HG03066 (cell line): ENCODE data around the gene TMEM82.

Experiments used
- ATAC-seq: cut with Tn5 transposase; IDR thresholded peaks from one replicate; pipeline ENCODE4 v1.9.1; 2021; ENCODE audit warnings: low read depth; ENCODE audit not compliant: unreplicated experiment

The TMEM82 gene

DNA sequence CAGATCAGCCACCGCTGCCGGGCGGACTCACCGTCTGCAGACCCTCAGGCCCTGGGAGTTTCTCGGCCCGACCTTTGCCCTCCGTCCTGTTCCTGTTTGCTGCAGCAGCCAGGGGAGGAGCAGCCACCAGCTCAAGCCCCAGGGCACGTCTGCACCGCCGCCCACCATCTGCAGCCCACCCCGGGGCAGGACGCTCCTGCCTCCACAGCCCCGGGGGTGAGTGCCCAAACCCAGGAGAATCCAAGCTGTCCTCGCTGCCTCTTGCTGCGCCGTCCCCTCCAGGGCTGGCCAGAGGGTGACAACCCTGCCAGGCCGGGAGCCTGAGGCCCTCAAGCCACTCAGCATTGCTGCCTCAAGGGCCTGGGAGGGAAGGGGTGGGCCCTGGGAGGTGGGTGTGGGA is 7.4 kb upstream of the TMEM82 start:
- ATAC-seq: no peak

DNA sequence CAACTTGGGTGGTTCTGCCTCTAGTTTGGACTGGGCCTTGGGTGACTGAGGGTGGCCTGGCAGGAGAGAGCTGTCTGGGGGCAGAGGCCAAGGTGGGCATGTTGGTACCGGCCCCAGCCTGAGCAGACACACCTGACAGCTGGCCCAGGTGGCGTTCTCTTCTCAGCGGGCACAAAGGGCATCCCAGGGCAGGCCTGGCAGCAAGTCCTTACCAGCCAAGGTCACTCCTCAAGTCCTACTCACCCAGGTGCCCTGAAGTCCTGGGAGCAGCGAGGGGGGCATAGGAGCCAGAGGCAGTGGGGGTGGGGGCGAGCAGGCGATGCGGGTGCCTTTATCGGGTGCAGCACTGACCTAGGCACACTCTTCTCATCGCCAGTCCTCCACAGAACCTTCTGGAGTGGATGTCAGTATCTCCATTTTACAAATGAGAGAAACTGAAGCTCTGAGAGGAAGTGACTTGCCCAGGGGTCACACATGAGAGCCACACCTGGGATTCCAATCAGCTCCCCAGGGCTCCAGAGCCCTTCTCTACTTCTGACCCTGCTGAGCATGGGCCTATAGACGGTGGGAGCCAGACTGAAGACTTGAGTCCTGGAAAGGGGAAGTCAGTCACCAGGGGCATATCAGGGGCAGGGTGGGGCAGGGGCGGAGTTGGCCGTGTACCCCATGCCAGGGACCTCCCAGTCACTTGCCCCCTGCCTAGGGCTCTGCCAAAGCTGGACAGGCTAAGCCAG is 6.8 kb upstream of the TMEM82 start:
- no peak for ATAC-seq

DNA sequence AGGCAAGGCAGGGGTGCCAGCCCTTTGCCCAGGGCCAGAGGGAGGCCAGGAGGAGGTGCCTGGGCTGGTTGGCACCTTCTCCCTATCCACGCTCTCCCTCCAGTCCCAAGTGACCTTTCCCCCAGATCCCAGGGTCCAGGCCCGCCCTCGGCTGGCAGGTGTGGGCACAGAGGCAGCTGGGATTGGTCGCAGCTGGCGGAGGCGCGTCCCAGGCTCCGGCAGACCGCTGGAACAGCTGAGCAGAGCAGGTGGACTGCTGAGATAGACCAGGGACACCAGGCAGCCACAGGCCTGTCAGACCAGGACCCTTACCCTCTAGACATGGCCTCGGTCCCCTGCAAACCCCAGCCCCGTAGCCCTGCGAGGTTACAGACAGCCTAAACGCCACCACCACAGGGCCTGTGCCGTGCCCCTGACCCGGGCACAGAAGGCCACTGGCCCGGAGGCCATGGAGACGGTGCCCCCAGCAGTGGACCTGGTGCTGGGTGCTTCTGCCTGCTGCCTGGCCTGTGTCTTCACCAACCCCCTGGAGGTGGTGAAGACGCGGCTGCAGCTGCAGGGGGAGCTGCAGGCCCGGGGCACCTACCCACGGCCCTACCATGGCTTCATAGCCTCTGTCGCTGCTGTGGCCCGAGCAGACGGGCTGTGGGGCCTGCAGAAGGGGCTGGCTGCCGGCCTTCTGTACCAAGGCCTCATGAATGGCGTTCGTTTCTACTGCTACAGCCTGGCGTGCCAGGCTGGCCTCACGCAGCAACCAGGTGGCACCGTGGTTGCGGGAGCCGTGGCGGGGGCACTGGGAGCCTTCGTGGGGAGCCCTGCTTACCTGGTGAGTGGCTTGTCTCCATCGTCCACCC is 6.0 kb upstream of the TMEM82 start, which contains the start of gene SLC25A34:
Gene SLC25A34, plus strand, starts transcription at position 221 of the 854 bp plus-strand sequence. Its CDS starts 228 bp downstream, at position 449.
- no peak for ATAC-seq

DNA sequence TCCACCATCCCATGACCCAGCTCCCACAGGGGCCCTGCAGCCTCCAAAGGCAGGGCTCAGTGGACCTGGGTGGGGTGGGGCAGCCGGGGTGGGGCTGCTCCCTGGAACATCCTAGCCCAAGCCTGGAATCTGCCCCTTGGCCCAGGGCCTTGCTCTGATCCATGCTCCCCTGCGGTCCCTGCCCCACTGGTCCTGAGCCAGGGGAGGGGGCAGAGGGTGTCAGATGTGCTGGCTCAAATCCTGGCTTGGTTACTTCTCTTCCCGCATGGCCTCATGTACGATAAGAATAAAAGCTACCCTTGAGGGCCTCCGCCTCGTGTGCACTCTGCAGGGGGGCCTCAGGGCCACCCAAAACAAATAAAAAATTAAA is 5.4 kb upstream of the TMEM82 start:
- ATAC-seq: no peak

DNA sequence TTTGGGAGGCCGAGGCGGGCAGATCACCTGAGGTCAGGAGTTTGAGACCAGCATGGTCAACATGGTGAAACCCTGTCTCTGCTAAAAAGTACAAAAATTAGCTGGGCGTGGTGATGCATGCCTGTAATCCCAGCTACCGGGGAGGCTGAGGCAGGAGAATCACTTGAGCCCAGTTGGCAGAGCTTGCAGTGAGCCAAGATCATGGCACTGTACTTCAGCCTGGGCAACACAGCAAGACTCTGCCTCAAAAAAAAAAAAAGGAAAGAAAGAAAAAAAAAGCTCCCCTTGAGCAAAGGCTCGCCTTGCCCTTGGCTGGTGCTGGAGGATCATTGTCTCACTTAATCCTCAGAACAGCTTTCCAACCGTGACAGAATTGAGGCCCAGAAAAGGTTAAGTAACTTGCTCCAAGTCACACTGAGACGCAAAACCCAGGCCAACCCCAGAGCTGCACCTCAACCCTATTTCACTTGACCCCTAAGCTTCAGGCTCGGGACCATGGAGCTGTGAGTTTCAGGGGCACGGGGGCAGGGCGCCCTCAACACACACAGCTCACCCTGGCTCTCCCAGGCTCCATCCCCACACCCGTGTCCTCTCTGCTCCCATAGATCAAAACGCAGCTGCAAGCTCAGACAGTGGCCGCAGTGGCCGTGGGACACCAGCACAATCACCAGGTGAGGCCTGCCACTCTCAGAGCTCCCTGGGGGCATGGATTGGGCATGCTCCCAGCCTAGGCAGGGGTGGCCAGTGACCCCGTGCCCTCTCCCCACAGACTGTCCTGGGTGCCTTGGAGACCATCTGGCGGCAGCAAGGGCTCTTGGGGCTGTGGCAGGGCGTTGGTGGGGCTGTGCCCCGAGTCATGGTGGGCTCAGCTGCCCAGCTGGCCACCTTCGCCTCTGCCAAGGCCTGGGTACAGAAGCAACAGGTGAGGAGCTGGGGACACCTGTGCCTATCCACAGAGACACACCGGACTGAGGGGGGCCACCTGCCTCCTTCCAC is 4.7 kb upstream of the TMEM82 start:
- no peak for ATAC-seq

DNA sequence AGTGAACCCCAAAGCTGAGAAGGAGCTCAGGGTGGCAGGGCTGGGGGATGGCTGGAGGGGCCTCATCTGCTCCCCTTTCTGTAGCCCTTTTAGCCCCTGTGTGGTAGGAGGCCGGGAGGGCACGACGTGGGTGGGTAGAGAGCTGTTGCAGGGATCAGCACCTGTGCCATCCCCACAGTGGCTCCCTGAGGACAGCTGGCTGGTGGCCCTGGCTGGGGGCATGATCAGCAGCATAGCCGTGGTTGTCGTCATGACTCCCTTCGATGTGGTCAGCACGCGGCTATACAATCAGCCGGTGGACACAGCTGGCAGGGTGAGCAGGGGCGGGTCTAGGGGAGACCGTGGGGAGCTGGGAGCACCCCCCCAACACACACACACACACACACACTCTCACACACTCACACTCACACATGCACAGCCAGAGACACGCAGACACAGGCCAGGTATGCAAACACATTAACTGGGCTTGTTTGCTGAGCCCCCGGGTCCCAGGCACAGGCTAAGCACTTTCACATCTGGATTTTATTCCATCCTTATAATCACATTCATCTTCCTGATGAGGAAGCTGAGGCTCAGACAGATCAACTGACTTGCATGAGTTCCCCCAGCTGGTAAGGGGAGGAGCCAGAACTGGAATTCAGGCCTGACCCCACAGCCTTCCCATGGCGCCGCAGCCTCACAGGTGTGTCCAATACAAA is 3.7 kb upstream of the TMEM82 start:
- ATAC-seq: no peak

DNA sequence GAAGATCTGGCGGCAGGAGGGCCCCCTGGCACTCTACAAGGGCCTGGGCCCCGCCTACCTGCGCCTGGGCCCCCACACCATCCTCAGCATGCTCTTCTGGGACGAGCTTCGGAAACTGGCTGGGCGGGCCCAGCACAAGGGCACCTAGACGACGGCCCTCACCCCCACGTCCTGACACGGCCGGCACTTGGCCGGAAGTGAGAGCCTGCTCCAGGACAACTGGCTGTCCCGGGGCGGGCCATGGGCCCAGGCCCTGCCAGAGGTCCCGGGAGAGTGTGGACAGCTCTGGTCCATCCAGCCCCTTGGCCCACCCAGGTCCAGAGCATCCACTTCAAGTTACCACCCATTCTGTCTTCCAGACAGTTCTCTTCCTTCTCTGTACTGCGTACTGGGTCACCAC is 3.0 kb upstream of the TMEM82 start:
- ATAC-seq: no peak

DNA sequence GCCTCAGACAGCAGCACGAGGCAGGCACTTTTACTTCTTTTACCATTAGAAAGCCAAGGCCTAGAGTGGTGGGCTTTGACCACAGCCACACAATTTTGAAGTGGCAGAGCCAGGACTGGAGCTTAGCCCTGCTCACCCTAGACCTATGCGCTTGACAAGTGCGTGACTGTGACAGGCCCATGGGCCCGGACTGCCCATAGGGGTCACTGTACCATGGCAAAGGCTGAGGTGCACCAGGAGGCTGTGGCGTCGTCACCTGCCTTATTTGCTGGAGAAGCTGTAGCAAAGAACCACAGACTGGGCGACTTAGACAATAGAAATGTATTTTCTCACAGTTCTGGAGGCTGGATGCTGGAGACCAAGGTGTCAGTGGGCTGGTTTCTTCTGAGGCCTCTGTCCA is 2.6 kb upstream of the TMEM82 start:
- no peak for ATAC-seq

DNA sequence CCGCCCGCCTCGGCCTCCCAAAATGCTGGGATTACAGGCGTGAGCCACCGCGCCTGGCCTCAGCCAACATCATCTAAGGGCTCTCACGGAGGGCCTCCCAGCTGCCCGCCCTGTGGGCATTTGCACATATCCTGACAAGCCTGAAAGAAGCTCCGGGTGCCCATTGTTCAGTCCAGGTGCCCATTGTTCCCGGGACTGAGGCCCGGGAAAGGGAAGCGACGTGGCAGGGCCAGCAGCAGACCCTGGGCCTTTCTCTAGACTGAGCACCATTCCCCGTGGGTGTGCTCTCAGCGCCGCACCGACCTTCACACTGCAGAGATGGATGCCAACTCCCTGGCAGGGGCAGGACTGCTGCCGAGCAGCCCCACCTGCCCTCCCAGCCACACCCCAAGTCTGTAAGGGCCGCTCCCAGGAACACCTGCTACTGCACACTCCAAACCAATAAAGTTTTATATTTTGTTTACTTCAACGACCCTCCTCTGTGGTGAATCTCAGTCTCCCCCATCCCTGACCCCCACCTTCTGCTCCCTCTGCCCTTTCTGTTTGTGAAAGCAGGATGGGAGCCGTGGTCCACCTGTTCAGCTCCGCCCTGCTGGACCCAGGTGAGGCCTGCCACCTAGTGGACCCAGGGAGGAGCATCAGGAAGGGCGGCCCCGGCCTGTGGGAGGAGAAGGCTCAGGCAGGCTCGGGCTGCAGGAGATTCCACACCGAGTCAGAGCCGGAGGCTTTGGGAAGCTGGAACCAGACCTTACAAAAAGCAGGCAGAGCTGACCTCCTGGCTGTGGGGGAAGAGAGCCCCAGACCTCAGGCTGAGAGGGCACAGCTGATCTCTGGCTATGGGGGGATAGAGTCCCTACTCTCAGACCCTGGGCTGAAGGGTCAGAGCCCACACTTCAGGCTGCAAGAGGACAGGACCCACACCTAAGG is 1.1 kb upstream of the TMEM82 start:
- ATAC-seq: peak; percentile 68

DNA sequence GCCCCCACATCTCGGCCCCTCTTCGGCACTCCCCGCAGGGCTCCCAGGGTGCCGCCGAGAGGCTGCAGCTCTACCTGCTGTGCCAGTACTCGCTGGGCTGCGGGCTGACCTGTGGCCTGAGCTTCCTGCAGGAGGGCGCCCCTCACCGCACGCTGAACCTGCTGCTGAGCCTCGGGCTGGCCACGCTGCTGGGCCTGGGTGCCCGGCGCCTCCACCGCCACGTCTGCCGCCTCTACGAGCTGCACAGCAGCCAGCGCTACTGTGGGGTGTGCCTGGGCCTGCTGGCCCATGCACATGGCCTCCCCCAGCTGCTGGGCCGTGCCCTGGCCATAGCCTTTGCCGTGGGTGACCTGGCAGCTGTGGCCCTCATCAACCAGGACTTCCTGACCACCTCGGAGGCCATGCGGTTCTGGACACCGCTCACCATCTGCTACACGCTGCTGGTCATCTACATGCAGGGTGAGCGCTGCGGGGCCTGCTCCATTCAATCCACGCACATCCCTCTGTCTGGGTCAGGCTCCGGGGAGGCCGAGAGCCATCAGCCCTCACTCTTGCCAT is 1.9 kb downstream of the TMEM82 start:
- no peak for ATAC-seq

DNA sequence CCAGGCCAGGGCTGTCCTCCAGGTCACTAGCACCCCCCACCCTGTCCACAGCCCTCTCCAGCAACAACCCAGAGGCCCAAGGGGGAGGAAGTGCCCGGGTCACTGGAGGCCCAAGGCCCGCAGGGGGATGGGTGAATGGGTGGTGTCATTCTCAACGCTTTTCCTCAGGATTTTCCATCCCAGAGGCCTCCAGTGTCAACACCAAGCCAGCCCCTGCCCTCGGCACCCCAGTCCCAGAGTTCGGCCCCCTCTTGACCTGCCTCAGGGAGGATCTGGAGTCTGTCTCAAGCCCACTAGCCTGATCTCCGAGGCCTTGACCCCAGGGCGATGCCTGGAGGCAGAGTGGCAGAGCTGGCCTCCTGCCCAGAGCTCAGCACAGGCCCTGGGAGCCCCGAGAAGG is 5.1 kb downstream of the TMEM82 start:
- ATAC-seq: no peak

DNA sequence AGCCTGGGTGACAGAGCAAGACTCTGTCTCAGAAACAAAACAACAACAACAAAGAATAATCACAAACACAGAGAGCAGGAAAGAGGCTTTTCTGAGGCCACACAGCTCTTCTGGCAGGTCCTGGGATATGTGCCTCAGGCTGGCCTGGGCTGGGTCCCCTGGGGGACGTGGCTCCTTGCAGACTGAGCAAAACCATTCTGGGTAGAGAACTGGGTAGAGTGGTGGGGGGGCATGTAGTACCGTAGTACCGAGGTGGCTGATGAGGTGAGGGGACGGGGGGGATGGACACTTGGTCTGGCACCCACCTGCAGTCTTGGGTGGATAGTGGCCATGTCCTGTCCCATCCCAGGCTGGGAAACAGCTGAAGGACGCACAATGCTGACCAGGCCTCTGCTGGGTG is 6.0 kb downstream of the TMEM82 start:
- no peak for ATAC-seq

DNA sequence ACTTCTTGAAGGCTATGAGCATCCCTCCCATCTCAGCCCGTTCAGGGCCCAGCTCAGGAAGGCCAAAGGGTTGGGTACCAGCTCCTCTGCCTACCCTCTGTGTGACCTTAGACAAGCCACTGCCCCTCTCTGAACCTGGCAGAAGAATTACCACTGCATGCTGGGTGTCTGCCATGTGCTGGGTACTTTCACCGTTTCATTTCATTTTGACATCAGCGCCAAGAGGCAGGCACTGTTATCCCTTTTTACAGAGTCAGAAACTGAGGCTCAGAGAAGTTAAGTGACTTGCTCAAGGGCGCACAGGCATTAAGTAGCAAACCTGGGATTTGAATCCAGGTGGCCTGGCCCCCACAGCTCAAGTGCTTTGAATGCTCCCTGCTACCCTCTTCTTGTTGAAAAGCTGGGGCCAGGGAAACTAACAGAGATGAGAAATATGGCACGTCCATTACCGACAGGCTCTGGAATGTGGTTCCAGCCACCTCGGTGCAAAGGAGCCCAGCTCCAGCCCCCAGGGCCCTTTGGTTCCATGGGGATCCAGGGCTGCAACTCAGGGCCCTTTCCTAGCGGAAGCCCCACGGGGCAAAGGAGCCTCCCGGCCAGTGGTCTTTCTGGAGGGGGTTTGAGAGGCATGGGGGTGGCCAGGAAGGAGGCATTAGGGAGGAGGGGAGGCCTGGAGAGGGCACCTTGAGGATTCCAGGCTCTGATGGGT is 6.5 kb downstream of the TMEM82 start:
- no peak for ATAC-seq

DNA sequence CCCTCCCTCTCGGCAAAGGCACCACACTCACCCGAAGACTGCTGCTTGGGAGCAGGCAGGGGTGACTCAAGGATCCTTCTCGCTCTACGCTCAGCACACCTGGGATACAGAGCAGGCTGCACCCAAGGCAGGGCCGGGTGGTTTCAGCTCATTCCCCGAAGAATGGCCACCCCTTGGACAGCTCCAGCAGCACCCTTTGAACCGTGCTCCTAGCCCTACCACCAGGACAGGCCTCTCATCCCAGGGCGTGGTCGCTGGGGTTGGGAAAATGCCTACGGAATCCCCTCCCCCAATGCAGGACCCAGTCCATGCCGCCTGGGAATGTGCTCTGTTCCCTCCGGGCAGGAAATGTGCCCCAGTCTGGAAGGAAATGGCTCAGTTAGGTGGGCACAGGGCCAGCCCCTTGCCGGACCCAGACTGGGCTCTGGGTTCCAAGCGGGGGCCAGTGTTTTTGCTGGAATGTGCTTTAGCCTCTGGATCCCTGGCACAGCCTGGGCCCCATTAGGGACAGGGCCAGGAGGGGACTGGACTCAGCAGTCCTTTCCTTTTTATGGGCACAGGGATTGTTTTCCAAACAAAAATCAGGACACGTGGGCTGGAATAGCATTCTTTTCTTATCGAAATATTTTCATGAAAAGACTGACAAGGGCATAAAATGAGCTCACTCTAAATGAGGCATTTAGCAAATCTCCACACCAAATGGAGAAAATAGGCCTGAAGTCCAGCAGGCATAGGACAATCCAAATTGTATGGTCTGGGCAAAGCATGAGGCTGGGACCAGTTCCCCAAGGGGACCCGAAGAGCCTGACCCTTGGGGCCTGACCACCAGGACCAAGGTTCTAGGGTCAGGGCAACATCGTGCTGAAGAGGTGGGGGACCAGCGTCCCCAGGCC is 7.3 kb downstream of the TMEM82 start:
- ATAC-seq: no peak

DNA sequence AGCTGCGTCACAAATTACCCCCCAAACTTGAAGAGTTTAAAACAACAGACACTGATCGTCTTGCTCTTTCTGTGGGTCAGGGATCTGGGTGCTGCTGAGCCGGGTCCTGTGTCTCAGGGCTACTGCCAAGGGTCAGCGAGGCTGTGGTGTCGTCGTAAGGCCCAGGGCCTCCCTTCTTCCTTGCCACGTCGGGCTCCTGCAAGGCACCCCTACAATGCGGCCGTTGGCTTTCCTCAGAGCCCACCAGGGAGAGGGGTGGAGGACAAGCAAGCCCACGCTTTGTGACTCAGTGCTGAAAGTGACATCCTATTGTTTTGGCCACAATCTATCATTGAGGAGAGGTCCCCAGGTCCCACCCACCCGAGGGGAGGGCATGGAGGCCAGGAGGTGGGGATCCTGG is 8.6 kb downstream of the TMEM82 start:
- ATAC-seq: no peak

DNA sequence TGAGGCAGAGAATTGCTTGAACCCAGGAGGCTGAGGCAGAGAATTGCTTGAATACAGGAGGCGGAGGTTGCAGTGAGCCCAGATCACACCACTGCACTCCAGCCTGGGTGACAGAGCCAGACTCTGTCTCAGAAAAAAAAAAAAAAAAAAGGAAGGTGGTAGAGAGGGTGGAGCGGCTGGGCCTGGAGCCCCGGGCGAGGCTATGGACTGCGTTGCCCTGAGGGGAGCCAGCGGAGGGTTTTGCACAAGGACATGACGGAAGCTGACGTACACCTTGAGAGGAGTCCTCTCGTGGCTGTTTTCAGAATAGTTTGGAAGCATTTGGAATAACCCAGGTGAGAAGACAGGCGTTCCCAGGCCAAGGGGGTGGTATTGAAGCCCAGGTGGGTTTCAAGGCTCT is 9.4 kb downstream of the TMEM82 start:
- no peak for ATAC-seq

DNA sequence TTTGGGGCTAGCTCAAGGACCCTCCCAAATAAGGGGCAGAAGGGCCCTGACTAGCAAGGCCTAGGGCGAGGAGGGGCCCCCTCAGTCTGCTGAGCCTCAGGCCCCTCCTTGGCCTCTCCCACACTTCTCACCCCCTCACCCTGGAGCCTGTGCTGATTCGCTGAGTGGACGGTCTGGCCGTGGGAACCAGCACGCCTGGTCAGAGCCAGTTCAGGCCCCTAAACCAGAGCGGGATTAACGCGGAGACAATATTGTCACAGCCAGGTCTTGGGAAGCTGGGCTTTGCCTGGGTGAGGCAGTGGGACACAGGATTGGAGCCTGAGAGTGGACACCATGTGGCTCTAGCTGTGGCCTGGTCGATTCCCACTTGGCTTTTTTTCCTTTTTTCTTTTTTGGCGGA is 11.5 kb downstream of the TMEM82 start:
- no peak for ATAC-seq
